Prostate gland (tissue), 2 donors: ENCODE measurements around the gene NGDN.

ENCODE experiments used
- POLR2A ChIP-seq: fragments of 450-650 bp; IDR thresholded peaks from one replicate; pipeline ENCODE4 v1.6.1; 2016; ENCODE audit warnings: antibody characterized with exemption, mild to moderate bottlenecking
- POLR2AphosphoS5 ChIP-seq: sonication (generic); formaldehyde crosslinking; IDR thresholded peaks from one replicate; pipeline ENCODE4 v1.6.1; 2017; ENCODE audit warnings: antibody characterized with exemption
- TF ChIP-seq, protein P1 (sequence below), 4 experiments: fragments of 200-600 bp in 2 of 4; fragments of 450-650 bp in 2 of 4; sonication (generic) in 2 of 4; IDR thresholded peaks; 1 replicate in 3 of 4; 2 replicates in 1 of 4; pipeline ENCODE4 v1.5.1; 2016 to 2019; ENCODE audit warnings: antibody characterized with exemption in 4 of 4, mild to moderate bottlenecking in 2 of 4, moderate library complexity in 2 of 4

DNA sequence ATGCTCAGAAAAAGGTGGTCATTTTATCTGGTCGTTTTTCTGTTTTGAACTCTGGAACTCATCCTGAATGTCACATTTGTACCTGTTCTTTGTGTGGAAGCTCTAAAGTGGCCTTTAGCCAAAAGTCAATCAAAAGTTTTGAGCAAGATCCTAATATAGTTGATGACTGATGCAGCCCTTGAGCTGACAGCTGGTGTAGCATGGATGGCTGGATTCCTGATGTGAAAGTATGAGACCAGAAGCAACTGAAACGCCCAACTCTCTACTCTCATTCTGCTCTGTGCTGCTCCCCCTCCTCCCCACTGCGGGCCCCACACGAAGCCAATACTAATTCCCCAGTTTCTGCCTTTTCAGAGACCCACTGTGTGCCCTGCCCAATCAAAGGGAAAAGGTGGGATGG, 23.7 kb upstream of the NGDN start:
- TF ChIP-seq POLR2AphosphoS5 (no peak), POLR2A (no peak)
- TF ChIP-seq, protein P1, sequence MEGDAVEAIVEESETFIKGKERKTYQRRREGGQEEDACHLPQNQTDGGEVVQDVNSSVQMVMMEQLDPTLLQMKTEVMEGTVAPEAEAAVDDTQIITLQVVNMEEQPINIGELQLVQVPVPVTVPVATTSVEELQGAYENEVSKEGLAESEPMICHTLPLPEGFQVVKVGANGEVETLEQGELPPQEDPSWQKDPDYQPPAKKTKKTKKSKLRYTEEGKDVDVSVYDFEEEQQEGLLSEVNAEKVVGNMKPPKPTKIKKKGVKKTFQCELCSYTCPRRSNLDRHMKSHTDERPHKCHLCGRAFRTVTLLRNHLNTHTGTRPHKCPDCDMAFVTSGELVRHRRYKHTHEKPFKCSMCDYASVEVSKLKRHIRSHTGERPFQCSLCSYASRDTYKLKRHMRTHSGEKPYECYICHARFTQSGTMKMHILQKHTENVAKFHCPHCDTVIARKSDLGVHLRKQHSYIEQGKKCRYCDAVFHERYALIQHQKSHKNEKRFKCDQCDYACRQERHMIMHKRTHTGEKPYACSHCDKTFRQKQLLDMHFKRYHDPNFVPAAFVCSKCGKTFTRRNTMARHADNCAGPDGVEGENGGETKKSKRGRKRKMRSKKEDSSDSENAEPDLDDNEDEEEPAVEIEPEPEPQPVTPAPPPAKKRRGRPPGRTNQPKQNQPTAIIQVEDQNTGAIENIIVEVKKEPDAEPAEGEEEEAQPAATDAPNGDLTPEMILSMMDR (IDR thresholded peaks at IDR 0.05), result no peak
